ENCODE measurements around the gene LAMB1.
A peak's percentile ranks its signal among the peaks of the same experiment; 100 is the strongest.
"Not testable (repeated sequence)": the region's sequence is repeated elsewhere in the genome, so short reads cannot be mapped to it uniquely, and the experiment has no call there.

Gene LAMB1

GRCh38 chr7:107907790-107908189 is 95.2 kb downstream of the LAMB1 start:
- DNase-seq: peak; percentile 85

- DNase-seq: no peak
Measured at GRCh38 chr7:107902381-107902780, 100.6 kb downstream of the LAMB1 start.

GRCh38 chr7:107900496-107901015 is 102.4 kb downstream of the LAMB1 start:
- DNase-seq: no peak

- DNase-seq: no peak
Measured at GRCh38 chr7:107898997-107899594, 103.9 kb downstream of the LAMB1 start.

- DNase-seq: not testable (repeated sequence)
Measured at GRCh38 chr7:107892367-107892741, 110.6 kb downstream of the LAMB1 start.

GRCh38 chr7:107891636-107892366 is 111.2 kb downstream of the LAMB1 start:
- peak; percentile 30 for DNase-seq

- DNase-seq: peak; percentile 89
Measured at GRCh38 chr7:107890962-107891635, 111.9 kb downstream of the LAMB1 start, which contains the start of gene DLD. Gene DLD (plus strand): TSS chr7:107891183. CDS start chr7:107891251, 68 bp downstream.

- DNase-seq: no peak
Measured at GRCh38 chr7:107890493-107890961, 112.4 kb downstream of the LAMB1 start.

- DNase-seq: no peak
Measured at GRCh38 chr7:107889992-107890391, 113.0 kb downstream of the LAMB1 start.

- DNase-seq: not testable (repeated sequence)
Measured at GRCh38 chr7:107887827-107888226, 115.1 kb downstream of the LAMB1 start.

- no peak for DNase-seq
Measured at GRCh38 chr7:107884066-107884818, 118.7 kb downstream of the LAMB1 start.

- DNase-seq: no peak
Measured at GRCh38 chr7:107882766-107883165, 120.2 kb downstream of the LAMB1 start.

GRCh38 chr7:107879400-107880035 is 123.4 kb downstream of the LAMB1 start:
- DNase-seq: peak; percentile 39

- DNase-seq: no peak
Measured at GRCh38 chr7:107878636-107879035, 124.3 kb downstream of the LAMB1 start.

- DNase-seq: no peak
Measured at GRCh38 chr7:107877731-107878382, 125.1 kb downstream of the LAMB1 start.

GRCh38 chr7:107876916-107877315 is 126.0 kb downstream of the LAMB1 start:
- DNase-seq: no peak

- DNase-seq: peak; percentile 56
Measured at GRCh38 chr7:107874605-107875446, 128.1 kb downstream of the LAMB1 start.

- DNase-seq: no peak
Measured at GRCh38 chr7:107874111-107874510, 128.8 kb downstream of the LAMB1 start.

Measured in MV-4-11 (cell line).